ENCODE measurements around the gene TBC1D14.

- TF ChIP-seq POLR2A (IDR thresholded peaks at IDR 0.05) (no peak), CTCF (IDR thresholded peaks at IDR 0.05 in 4 of 5, conservative IDR thresholded peaks at IDR 0.05 in 1 of 5) (no peak)
Observed at GRCh38 chr4:7002336-7002735, 92.7 kb downstream of the TBC1D14 start.

Data from gastrocnemius medialis (tissue), 4 donors.